ENCODE data around the gene CDK17. TPM values are rescaled to one million over a fixed set of nuclear protein-coding genes. Genes with fewer than 3 reads are reported as not detected.

CDK17 gene
- polyA plus RNA-seq, 1 of the 3 experiments (the other 2 are of a cell fraction): 11.7 TPM

GRCh38 chr12:96285158-96285557, 115.1 kb downstream of the CDK17 start:
- ChIA-PET CTCF (no interaction called here), POLR2A (no interaction called here)
- H3K27me3 ChIP-seq (ENCODE audit: insufficient read depth): no peaks in the 10 kb centered on the region
- no peak overlapping the region for H3K4me3 ChIP-seq (ENCODE audit: low read depth in 2 of 2, low read length in 1 of 2)
- peak overlapping the region in 1 of 2 experiments; percentile 10; a peak in 1 of 4 replicates for H3K27ac ChIP-seq (ENCODE audit: low read depth in 2 of 2, low read length in 1 of 2)
- H3K9me3 ChIP-seq: no peaks in the 10 kb centered on the region
- H3K36me3 ChIP-seq (replicated peaks in 1 of 2; ENCODE audit: control insufficient read depth in 1 of 2, insufficient read depth in 2 of 2, low read length in 1 of 2): peaks cover 71 to 86% of the 10 kb centered on the region in 2 experiments
- no peaks in the 10 kb centered on the region for H4K20me1 ChIP-seq (ENCODE audit: insufficient read depth)
- peaks cover 7% of the 10 kb centered on the region; the same call in 1 of the 2 replicates for H3K79me2 ChIP-seq (ENCODE audit: insufficient read depth)
- no peak overlapping the region for H3K4me2 ChIP-seq
- TF ChIP-seq SIN3A (IDR thresholded peaks at IDR 0.05; ENCODE audit: borderline replicate concordance, low read depth, low read length) (no peak), JUND (IDR thresholded peaks at IDR 0.05) (no peak), MEF2A (IDR thresholded peaks at IDR 0.05; ENCODE audit: borderline replicate concordance, low read depth) (no peak), NFIC (IDR thresholded peaks at IDR 0.05; ENCODE audit: borderline replicate concordance) (no peak)
- peaks cover 15% of the 10 kb centered on the region for H3F3A ChIP-seq (replicated peaks; ENCODE audit: insufficient read depth)
- H2AFZ ChIP-seq (ENCODE audit: low read depth): no peak overlapping the region
- no peaks in the 10 kb centered on the region for H3K9me2 ChIP-seq
- DNase-seq: no peak
- no peaks in the 10 kb centered on the region for H3K4me1 ChIP-seq (ENCODE audit: control insufficient read depth in 1 of 2, insufficient read depth in 2 of 2, low read depth in 1 of 2, low read length in 1 of 2)
- H3K9ac ChIP-seq: no peak overlapping the region

GRCh38 chr12:96274331-96274730, 125.9 kb downstream of the CDK17 start:
- ChIA-PET CTCF (no interaction called here), POLR2A (no interaction called here)
- Histone ChIP-seq H3K27me3 (ENCODE audit: insufficient read depth) (no peaks in the 10 kb centered on the region), H3K9me2 (no peaks in the 10 kb centered on the region), H3K36me3 (replicated peaks in 1 of 2; ENCODE audit: control insufficient read depth in 1 of 2, insufficient read depth in 2 of 2, low read length in 1 of 2) (peaks cover 29 to 77% of the 10 kb centered on the region in 2 experiments), H2AFZ (ENCODE audit: low read depth) (no peak overlapping the region), H3K4me3 (ENCODE audit: low read depth in 2 of 2, low read length in 1 of 2) (no peak overlapping the region), H3K79me2 (ENCODE audit: insufficient read depth) (peaks cover 41% of the 10 kb centered on the region; the same call in 1 of the 2 replicates), H3K9me3 (no peaks in the 10 kb centered on the region), H3K4me2 (no peak overlapping the region), H4K20me1 (ENCODE audit: insufficient read depth) (no peaks in the 10 kb centered on the region), H3K9ac (no peak overlapping the region), H3F3A (replicated peaks; ENCODE audit: insufficient read depth) (peaks cover 46% of the 10 kb centered on the region), H3K4me1 (ENCODE audit: control insufficient read depth in 1 of 2, insufficient read depth in 2 of 2, low read depth in 1 of 2, low read length in 1 of 2) (no peaks in the 10 kb centered on the region; a peak in 1 of 4 replicates), H3K27ac (ENCODE audit: low read depth in 2 of 2, low read length in 1 of 2) (peak overlapping the region in 1 of 2 experiments; percentile 57; a peak in 2 of 4 replicates)
- TF ChIP-seq TEAD4 (IDR thresholded peaks at IDR 0.05; ENCODE audit: borderline replicate concordance, insufficient read depth): no peak
- TF ChIP-seq, protein P1, sequence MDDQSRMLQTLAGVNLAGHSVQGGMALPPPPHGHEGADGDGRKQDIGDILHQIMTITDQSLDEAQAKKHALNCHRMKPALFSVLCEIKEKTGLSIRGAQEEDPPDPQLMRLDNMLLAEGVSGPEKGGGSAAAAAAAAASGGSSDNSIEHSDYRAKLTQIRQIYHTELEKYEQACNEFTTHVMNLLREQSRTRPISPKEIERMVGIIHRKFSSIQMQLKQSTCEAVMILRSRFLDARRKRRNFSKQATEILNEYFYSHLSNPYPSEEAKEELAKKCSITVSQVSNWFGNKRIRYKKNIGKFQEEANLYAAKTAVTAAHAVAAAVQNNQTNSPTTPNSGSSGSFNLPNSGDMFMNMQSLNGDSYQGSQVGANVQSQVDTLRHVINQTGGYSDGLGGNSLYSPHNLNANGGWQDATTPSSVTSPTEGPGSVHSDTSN (IDR thresholded peaks at IDR 0.05): peak; percentile 39; the same call in 1 of the 2 replicates
- TF ChIP-seq TCF12 (IDR thresholded peaks at IDR 0.05): peak; percentile 65
- no peak for TF ChIP-seq SIN3A (IDR thresholded peaks at IDR 0.05; ENCODE audit: borderline replicate concordance, low read depth, low read length)
- TF ChIP-seq RXRA (IDR thresholded peaks at IDR 0.05; ENCODE audit: borderline replicate concordance, low read depth): no peak
- TF ChIP-seq FOSL2 (IDR thresholded peaks at IDR 0.05; ENCODE audit: borderline replicate concordance, low read depth): peak; percentile 34; the same call in 1 of the 2 replicates
- TF ChIP-seq, protein P2, sequence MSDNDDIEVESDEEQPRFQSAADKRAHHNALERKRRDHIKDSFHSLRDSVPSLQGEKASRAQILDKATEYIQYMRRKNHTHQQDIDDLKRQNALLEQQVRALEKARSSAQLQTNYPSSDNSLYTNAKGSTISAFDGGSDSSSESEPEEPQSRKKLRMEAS (IDR thresholded peaks at IDR 0.05; ENCODE audit: low read depth): no peak
- TF ChIP-seq RAD21 (IDR thresholded peaks at IDR 0.05; ENCODE audit: low read length): no peak
- no peak for DNase-seq
